ENCODE measurements around the gene SERTAD4. TPM values are rescaled to one million over a fixed set of nuclear protein-coding genes. Genes with fewer than 3 reads are reported as not detected.

The SERTAD4 gene
- total RNA-seq, 1 donor from 2014 or later, result 4.6 TPM

DNA sequence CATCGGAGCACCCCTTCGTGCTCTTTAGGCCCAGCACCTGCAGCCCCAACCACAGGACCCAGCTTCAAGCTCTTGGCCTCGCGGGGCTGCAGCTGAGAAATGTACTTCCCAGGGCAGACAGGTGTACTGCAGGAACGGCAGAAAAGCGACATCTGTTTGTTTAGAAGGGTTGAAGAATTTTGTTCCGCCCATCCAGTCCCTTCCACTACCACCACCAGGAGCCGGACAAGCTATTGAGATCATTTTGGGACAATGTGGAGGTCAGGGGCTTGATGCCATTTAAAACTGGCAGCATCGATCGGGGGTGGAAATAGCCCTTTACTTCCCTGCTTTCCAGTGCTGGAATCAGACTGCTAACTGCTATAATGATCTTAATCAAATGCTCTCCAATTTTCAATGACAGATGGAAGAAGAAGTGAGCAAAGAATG lies 1.7 kb downstream of the SERTAD4 start:
- Histone ChIP-seq H3K27ac (replicated peaks) (peak overlapping the region; percentile 91), H3K36me3 (no peaks in the 10 kb centered on the region), H3K27me3 (ENCODE audit: low read depth) (peaks cover 16% of the 10 kb centered on the region), H3K4me3 (peak overlapping the region; percentile 82), H3K4me1 (peaks cover 64% of the 10 kb centered on the region), H3K9me3 (replicated peaks) (no peaks in the 10 kb centered on the region)
- TF ChIP-seq, protein P1, sequence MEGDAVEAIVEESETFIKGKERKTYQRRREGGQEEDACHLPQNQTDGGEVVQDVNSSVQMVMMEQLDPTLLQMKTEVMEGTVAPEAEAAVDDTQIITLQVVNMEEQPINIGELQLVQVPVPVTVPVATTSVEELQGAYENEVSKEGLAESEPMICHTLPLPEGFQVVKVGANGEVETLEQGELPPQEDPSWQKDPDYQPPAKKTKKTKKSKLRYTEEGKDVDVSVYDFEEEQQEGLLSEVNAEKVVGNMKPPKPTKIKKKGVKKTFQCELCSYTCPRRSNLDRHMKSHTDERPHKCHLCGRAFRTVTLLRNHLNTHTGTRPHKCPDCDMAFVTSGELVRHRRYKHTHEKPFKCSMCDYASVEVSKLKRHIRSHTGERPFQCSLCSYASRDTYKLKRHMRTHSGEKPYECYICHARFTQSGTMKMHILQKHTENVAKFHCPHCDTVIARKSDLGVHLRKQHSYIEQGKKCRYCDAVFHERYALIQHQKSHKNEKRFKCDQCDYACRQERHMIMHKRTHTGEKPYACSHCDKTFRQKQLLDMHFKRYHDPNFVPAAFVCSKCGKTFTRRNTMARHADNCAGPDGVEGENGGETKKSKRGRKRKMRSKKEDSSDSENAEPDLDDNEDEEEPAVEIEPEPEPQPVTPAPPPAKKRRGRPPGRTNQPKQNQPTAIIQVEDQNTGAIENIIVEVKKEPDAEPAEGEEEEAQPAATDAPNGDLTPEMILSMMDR (IDR thresholded peaks at IDR 0.05; ENCODE audit: borderline replicate concordance), result no peak
- DNase-seq, result no peak
- intact Hi-C loops (cut with micrococcal nuclease), result loop anchor here (10.0 kb wide), 1 partner anchor 60 kb away; no protein-coding TSS in a partner anchor

DNA sequence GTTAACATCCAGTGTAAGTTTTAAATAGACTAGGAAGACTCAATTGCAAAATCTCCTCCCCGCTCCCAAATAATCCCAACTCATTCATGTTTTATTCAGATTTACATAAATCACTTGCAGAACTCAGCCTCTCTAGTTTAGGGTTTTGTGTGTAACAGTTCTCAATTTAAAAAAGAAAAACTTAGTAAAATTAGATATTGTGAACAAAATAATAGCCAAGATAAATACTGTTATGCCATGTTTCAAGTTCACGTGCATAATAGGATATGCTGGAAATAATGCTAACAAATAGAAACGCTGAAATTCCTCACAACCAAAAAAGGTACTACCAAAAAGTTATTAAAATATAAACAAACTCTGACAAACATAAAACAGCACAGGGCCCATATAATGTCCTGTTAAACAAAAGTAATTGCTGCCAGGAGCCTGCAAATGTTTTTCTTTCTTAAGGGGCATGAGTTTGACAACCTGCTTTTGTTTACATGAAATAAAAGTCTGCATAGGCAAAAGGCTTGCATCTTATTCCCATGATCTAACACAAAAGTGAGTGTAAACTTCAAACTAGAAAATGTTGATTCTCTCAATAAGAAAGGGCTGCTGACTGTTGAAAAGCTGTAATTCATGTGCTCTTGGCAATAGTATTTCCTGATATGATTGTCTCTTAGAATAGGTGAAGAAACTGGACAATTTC lies 2.9 kb downstream of the SERTAD4 start:
- peaks cover 75% of the 10 kb centered on the region for H3K4me1 ChIP-seq
- no peaks in the 10 kb centered on the region for H3K9me3 ChIP-seq (replicated peaks)
- H3K27me3 ChIP-seq (ENCODE audit: low read depth), result peaks cover 16% of the 10 kb centered on the region
- no peaks in the 10 kb centered on the region for H3K36me3 ChIP-seq
- TF ChIP-seq, protein P1 (IDR thresholded peaks at IDR 0.05; ENCODE audit: borderline replicate concordance), result no peak
- DNase-seq, result no peak
- peak overlapping the region; percentile 91 for H3K27ac ChIP-seq (replicated peaks)
- H3K4me3 ChIP-seq, result no peak overlapping the region
- intact Hi-C loops (cut with micrococcal nuclease), result loop anchor here (10.0 kb wide), 1 partner anchor 59 kb away; no protein-coding TSS in a partner anchor

DNA sequence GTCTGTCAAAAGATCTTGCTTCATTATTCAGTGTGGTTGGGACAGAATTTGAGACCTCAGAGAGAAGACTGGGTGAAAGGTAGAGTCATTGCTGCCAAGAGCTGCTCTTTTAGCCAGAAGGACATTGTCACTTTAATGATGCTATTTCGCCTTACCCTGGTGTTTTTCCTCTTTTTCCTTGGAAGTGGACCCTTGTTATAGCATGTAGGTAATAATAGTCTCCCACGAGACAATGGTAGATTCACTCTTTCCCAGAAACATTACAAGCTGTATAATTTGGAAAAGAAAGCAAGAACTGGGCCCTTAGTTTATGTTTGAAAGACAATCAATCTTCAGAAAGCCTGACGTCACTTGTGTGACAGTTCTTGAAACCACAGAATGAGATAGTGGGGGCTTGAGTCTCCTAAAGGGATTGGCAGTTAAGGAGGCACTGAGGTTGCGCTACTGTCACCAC lies 3.8 kb downstream of the SERTAD4 start:
- Histone ChIP-seq H3K4me1 (peaks cover 74% of the 10 kb centered on the region), H3K27ac (replicated peaks) (peak overlapping the region; percentile 91), H3K27me3 (ENCODE audit: low read depth) (peaks cover 16% of the 10 kb centered on the region), H3K9me3 (replicated peaks) (no peaks in the 10 kb centered on the region), H3K4me3 (no peak overlapping the region), H3K36me3 (no peaks in the 10 kb centered on the region)
- intact Hi-C loops (cut with micrococcal nuclease), result loop anchor here (10.0 kb wide), 1 partner anchor 58 kb away; no protein-coding TSS in a partner anchor
- TF ChIP-seq, protein P1 (IDR thresholded peaks at IDR 0.05; ENCODE audit: borderline replicate concordance), result no peak
- DNase-seq, result no peak

DNA sequence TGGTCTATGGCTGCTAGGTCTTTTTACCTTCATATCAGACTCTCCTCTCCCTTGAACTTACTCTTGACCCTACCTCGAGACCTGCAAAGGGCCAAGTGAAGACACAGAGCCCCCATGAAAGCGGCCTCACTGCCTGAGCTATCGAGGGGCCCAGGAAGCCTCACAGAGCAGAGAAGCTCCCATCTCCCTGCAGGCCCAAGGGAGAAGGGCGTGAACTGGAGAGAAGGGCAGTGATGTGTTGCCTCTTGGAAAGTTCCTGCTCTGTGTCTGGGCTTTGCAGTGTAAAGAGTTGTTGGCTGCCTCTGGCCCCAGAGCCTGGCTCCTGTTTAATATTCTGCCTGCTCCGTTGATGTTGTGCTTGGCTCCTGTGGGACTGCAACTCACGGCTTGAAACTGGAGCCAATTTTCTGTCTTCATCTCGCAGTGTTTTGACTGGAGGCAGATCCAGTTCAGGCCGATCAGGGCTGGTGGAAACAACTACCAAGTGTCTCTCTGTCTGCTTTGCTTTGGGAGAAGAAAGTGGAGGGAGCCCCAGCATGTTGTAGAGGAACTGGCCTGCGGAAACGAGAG lies 4.3 kb downstream of the SERTAD4 start:
- peak overlapping the region; percentile 48 for H3K4me3 ChIP-seq

DNA sequence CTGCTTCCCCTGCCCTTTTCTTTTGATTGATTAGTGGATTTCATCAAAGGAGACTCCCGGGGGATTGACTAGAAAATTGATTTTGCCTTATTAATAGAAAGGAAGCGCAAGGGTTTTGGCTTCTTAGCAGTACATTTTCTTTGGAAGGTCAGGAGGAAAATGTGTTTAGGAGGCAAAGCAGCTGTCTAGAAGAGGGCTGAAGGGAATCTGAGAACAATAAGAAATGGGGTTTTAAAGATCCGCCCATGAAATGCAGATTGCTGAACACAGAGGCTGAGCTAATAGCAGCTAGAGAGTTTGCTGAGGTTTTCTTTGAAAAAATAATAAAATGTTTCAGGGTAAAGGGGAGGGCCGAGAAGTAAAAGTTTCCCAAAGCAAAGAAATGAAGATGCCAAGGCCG lies 4.9 kb downstream of the SERTAD4 start:
- Histone ChIP-seq H3K4me1 (peaks cover 64% of the 10 kb centered on the region), H3K9me3 (replicated peaks) (no peaks in the 10 kb centered on the region), H3K27me3 (ENCODE audit: low read depth) (peaks cover 12% of the 10 kb centered on the region), H3K36me3 (no peaks in the 10 kb centered on the region), H3K4me3 (peak overlapping the region; percentile 48), H3K27ac (replicated peaks) (peak overlapping the region; percentile 91)
- TF ChIP-seq, protein P1 (IDR thresholded peaks at IDR 0.05; ENCODE audit: borderline replicate concordance), result no peak
- DNase-seq, result no peak
- intact Hi-C loops (cut with micrococcal nuclease), result loop anchor here (10.0 kb wide), 1 partner anchor 57 kb away; no protein-coding TSS in a partner anchor

More for the DNA sequence above, 4.3 kb downstream of the SERTAD4 start:
- H3K27ac ChIP-seq (replicated peaks), result peak overlapping the region; percentile 91
- DNase-seq, result peak; percentile 77
- H3K27me3 ChIP-seq (ENCODE audit: low read depth), result peaks cover 16% of the 10 kb centered on the region
- H3K36me3 ChIP-seq, result no peaks in the 10 kb centered on the region
- TF ChIP-seq, protein P1 (IDR thresholded peaks at IDR 0.05; ENCODE audit: borderline replicate concordance), result no peak
- no peaks in the 10 kb centered on the region for H3K9me3 ChIP-seq (replicated peaks)
- peaks cover 69% of the 10 kb centered on the region for H3K4me1 ChIP-seq
- intact Hi-C loops (cut with micrococcal nuclease), result loop anchor here (10.0 kb wide), 1 partner anchor 58 kb away; no protein-coding TSS in a partner anchor

All from left ventricle myocardium inferior (tissue), 1 donor.